ENCODE data around the gene DCLRE1B.

Gene DCLRE1B

DNA sequence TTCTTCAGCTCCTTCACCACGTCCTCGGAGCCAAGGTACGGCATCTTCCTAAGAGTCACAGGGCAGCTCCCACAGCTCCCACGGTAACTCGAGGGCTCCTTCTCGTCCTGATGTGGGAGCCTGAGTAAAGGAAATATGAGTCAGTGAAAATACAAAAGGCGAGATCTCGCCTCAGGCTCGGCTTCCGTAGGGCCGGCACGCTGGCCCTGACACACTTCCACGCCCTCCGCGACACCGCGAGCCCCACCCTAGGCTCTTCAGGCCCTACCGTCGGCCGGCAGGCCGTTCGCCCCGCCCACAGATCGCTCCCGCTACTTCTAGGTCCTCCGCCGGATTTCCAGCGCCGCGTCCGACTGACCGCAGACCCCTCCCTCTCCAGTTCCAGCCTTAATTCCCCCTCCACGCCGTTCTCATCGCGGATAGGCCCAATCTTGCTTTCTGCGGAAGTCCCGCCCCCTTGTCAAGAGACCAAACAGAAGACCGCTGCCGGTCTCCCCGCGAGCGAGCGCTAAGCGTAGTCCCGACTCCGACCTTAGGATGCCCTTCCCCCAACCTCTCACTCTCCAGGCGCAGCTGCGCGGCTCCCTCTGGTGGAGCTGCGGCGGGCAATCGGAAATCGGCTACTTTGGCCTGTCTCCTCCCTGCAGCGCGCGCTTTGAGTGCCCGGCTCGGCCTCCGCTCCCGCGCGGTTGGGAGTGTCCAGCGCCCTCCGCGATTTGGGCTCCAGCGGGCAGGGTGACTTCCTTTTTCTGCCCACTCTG is at the start of gene DCLRE1B, which contains the start of gene AP4B1:
Gene DCLRE1B, plus strand, starts transcription at position 653 of the 761 bp plus-strand sequence. CDS start 261 bp downstream, outside the sequence.
Gene AP4B1, minus strand, starts transcription at position 126 of the 761 bp plus-strand sequence. Its CDS starts 82 bp downstream, at position 44.
- peak; percentile 88 to 96 (median 96) for DNase-seq

DNA sequence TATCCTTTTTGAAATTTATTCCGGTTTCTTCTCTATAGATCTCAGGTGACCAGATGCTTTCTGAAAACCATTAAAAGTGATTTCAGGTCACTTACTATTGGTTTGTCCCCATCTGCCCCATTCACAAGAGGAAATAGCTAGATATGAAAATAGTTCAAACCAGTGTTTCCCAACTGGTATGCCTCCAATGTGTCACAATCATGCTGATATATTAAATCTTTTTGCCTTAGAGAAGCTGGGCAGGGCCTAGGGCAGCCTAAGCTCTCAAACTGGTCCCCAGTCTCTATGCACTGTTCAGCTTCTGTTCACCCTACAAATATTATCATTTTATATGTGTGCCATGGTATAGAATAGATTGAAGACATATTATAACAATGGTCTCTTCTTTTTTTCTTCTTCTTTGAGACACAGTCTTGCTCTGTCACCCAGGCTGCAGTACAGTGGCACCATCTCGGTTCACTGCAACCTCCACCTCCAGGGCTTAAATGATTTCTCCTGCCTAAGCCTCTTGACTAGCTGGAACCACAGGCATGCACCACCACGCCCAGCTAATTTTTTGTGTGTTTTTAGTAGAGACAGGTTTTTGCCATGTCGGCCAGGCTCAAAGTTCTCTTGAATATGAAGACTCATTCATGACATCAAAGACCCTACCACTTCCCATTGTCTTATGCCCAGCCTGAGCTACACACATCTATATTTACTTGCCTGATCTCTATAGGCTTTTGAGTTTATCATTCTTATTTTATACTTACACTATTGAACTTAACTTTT is 49.3 kb upstream of the DCLRE1B start:
- no peak for DNase-seq

DNA sequence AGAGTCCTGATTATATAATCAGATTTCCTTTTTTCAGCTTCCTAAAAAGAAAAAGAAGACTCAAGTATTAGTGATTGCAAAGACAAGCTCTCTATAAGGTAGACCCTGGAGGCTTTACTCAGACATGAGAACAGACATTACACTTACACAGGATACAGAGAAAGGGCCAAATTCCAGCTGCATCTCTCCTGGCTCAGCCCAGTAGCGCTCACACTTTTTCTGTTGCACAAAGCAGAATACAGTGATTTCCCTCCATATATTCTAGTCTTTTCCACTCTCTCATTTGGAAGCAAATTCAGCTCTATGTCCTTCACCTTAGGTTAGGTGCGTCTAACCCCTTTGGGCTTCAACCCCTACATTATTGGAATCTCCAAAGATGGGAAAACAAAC is 48.7 kb upstream of the DCLRE1B start:
- DNase-seq = no peak

DNA sequence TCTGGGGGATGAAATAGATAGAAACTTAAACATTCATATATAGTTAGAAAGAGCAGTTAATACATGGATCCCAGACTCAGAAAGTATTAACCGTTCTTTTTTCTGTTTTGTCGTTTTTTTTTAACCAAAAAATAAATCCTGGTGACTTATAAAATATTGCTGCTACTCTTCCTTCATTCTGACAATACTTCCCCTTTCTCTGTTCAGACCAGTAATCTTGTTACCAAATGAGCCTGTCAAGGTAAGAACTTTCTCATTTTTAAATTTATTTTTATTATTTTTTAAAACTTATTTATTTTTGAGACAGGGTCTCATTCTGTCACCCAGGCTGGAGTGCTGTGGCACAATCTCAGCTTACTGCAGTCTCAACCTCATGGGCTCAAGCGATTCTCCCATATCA is 47.4 kb upstream of the DCLRE1B start:
- DNase-seq = no peak

DNA sequence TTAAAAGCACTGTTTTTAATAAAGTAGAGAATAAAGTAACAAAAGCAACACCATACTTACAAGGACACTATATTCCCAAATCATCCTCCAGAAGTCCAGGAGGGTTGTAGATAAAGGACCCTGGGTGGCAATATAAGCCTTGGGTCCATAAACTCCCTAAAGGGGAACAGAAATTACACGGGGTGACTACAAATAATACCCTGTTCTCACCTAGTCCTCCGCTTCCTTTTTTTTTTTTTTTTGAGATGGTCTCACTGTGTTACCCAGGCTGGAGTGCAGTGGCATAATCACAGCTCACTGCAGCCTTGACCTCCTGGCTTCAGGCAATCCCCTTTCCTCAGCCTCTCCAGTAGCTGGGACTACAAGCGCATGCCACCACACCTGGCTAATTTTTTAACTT is 46.7 kb upstream of the DCLRE1B start:
- DNase-seq = no peak

DNA sequence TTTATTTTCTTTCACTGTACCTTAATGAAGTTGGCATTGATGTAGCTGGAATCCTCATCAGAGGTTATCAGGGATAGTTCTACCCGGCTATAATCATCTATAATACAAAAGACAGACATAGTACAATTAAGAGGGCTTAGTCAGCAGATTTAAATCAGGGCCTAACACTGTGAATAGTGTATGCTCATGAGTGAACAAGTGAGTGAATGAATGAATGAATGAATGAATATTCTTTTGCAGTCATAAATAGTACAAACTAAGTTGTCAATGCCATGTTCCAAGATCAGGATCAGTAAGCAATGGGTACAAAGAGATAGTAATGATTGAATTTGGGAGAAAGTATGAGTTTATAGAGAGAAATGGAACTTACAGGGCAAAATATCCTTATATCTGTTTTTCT is 46.1 kb upstream of the DCLRE1B start:
- DNase-seq = no peak

DNA sequence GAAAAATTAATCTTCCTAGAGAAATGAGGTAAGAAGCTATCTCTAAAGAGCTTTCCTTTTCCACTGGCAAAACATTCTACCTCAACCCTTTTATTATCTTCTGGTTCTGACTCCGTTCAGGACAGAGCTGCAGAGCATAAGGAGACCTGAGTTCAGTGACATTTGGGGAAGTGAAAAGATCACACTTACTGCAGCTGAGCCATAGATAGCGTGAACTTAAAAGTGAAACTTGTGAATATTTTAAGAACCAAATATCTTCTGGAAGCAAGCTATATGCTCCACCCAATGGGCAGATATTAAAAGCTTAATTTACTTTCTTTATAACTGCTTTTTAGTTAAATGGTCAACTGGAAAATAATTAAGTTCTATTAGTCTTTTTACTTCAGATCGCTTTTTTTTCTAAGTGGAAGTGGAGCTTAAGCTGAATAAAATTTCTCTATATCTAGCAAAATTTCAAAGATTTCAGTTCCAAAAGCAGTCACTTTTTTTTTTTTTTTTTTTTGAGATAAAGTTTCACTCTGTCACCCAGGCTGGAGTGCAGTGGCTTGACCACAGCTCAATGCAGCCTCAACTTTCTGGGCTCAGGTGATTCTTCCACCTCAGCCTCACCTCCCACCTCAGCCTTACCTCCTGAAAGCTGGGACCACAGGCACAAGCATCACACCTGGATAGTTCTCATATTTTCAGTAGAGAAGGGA is 45.5 kb upstream of the DCLRE1B start:
- DNase-seq = no peak

DNA sequence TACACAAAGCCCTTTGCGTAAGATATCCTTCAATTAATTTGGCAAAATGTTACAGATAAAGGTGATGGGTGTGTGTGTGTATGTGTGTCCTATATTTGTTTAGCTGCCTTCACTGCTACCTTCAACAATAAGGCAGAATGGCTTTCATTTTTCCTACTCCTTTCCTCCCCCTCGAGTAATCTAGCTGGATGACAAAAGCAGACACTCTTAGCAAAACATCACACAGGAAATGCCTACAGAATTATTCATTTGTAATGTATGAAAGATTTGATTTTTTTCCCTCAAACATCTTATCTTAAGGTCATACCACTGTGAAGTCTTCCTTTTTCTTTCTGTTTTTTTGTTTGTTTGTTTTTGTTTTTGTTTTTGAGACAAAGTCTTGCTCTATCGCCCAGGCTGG is 44.2 kb upstream of the DCLRE1B start:
- DNase-seq = no peak

DNA sequence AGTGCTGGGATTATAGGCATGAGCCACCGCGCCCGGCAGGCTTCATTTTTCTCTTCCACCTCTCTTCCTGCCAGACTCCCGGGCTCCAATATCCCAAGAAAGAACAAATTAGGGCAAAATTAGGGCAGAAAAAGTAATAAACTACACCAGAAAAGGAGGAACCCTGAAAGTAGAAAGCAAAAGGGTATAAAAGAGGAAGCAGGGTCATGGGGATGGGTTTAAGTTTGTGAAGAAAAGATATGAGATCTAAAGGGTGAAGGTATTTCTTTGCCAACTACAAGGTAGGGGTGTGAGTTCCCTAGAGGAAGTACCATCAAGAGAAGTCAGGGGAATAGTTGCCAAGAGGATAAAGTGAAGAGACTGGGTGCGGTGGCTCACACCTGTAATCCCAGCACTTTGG is 43.5 kb upstream of the DCLRE1B start:
- no peak for DNase-seq

DNA sequence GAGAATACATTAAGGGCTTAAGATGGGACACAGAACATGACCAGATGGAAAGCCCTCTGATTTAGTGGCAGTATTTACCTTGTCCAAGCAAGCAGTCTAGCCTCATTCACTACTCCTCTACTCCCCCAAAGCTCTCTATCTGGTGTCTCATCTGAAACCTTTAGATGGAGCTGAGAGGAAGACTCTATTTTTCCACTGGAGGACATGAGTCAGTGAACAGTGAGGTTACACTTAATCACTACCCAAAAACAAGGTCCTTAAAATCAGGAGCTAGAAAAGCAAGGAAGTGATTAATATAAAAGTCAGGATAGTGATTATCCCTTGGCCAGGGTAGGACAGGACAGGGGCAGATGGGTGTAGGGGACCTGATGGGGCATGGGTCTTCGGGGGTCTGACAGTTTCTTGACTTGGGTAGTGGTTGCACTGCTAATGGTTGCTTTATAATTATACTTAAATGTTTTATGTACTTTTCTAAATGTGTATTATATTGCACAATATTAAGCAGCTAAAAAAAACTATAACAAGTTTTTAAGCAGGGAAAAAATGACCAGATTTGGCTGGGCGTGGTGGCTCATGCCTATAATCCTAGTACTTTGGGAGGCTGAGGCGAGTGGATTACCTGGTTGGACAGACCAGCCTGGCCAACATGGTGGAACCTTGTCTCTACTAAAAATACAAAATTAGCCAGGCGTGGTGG is 36.6 kb upstream of the DCLRE1B start:
- no peak for DNase-seq

DNA sequence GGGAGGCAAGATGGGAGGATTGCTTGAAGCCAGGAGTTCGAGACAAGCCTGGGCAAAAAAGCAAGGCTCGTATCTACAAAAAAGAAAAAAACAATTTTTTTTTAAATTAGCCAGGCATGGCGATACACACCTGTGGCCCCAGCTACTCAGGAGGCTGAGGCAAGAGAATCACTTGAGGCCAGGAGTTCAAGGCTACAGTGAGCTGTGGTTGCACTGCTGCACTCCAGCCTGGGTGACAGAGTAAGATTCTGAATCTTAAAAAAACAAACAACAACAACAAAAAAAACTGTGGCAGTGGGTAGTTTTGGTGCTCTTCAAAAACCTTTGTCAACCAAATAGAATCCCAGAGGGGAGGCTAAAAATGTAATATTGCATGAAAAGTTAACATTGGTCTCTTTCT is 34.3 kb upstream of the DCLRE1B start:
- no peak for DNase-seq

DNA sequence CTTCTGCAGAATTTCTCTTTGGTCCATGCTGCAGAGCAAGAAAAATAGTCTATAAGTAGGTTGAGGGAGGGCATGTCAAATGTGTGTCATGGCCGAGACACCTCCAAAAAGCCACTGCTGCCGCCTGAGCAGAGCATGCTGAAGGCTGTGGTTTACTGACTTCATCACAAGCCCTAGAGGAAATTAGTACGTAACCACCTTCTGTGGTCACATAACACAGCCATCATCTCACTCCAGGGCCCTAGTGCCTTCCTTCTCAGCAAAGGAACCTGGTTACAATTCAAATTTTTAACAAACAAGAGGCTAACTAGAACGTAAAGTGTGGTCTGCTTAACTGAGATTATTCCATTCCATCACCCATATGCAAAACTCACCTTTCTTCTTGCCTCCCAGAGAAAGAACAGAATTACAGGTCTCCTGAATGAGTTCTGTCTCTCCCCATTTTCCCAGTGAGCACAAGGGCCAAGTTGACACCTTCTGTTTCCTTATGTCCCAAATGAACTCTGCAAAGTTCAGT is 33.5 kb upstream of the DCLRE1B start, which contains the start of gene PTPN22:
Gene PTPN22, minus strand, starts transcription at position 116 of the 517 bp plus-strand sequence.
- DNase-seq = peak; percentile 64 to 88 (median 74)

DNA sequence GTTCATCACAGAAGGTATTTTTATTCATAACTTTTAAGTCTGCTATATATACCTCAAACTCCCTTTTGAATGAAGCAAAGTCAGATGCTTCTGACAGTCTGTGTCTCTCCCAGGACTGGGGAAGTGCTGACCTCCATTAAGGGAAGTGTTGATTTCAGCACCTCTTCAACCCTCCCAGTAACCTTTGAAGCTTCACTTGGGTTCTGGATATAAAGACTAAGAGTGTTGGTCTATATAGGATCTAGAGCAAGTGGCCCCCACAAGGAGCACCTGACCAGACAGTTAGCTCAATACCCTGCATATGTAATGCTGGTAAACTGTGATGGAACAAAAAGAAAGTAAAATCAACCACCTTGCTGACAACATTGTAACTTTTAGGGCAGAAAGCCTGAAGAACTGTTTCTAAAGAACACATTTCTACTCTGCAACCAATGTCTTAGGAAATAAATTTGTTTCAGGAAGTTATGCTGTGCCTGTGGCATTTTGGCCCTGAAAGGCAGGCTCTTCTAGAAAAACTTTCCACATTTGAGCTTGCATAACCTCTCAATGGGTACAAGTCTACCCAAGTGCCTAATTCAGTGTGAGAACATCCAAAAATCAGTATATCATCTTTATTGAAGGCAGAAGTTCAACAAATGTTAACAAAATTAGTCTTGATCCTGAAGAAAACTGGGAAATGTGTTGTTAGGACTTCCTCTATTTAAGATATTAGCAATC is 32.7 kb upstream of the DCLRE1B start:
- DNase-seq = peak in 2 of 6 experiments; percentile 24 to 37

DNA sequence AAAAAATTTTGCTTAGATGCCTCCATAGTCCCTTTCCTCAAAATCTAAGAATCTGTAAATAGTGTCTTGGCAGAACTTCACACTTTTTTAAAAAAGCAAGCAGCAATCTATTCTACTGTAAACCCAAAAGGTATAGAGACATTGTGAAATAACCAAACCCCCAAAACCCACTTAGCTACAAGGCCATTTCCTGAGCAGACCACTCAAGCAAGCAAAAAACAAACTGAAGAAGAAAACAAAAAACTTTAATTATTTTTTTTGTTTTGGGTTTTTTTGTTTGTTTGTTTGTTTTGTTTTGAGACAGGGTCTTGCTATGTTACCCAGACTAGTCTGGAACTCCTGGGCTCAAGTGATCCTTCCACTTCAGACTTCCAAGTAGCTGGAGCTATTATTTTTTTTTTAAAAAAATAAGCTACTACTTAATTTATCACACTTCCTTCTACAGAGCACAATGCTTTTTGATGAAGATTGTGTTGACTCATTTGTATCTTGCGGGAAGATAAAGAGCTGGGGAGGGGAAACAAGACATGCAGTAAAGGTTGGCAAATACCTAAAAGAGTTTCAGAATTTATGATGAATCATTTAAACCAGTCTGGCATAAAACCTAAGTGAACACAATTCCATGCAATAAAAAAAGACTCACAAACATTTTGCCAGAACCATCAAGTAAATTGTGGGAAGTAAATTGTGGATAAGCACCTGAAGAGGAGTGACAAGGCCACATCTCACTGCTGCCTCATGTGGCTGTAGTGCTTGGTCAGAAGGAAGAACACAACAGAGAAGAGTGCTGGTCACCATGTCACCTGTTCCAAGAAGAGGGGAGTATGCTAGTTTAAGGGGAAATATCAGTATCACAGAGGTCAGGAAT is 30.9 kb upstream of the DCLRE1B start:
- peak in 1 of 6 experiments; percentile 21 for DNase-seq

DNA sequence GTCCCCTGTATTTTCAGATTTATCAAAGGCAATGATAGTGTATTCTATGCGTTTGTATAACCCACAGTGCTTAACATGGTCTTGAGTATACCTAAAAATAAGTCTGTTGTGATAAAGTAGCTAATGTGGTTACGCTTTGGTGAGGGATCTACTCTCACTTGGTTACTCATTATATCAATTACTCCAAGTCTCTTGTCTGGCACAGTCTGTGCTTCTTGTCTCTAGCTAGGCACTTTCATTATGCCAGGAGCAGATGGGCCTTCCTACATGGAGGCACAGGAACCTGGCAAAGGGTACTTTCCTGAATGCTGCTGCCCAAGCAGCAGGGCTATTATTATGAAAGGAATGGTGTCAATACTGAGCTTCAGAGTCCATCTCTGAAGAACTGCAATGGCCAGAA is 29.4 kb upstream of the DCLRE1B start:
- DNase-seq = no peak

DNA sequence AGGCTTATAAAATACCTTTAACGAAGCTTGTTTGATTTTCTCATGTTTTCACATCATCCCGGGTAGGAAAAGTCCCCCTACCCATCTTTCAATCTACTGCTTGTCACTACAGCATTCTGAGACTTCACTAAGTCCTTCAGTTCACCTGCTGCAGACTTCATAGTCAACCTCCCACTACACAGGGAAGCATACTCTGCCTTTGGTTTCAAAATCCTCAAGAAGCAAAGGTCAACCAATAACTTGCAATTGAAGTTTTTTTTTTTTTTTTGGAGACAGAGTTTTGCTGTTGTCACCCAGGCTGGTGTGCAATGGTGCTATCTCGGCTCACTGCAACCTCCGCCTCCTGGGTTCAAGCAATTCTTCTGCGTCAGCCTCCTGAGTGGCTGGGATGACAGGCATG is 28.9 kb upstream of the DCLRE1B start:
- DNase-seq = no peak

DNA sequence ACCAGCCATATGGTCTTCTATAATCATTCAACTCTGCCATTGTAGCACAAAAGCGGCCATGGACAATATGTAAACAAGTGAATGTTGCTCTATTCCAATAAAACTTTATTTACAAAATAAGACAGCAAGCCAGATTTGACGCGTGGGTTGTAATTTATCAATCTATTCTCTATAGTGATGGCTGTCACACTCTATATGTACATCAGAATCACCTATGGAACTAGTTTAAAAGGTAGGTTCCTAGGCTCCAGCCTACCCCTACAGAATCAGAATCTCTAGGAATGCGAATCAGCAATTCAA is 25.4 kb upstream of the DCLRE1B start:
- DNase-seq = no peak

DNA sequence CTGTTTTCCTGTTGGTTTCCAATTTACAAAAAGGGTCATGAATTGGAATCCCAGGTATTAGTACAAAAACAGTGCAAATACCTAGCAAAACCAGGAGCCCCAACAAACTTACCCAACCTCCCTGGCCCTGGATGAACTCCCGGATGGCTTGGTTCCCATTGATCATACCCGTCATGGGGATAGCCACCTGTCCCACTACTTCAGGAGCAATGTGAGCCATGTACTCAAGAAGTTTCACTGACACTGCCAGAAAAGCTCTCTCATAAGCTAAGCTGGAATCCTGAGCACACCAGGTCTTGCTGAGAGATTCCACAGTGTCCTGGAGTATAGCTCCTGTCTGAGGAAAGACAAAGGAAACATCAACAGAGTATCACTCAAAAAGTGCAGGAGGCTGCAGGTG is 23.5 kb upstream of the DCLRE1B start:
- no peak for DNase-seq

DNA sequence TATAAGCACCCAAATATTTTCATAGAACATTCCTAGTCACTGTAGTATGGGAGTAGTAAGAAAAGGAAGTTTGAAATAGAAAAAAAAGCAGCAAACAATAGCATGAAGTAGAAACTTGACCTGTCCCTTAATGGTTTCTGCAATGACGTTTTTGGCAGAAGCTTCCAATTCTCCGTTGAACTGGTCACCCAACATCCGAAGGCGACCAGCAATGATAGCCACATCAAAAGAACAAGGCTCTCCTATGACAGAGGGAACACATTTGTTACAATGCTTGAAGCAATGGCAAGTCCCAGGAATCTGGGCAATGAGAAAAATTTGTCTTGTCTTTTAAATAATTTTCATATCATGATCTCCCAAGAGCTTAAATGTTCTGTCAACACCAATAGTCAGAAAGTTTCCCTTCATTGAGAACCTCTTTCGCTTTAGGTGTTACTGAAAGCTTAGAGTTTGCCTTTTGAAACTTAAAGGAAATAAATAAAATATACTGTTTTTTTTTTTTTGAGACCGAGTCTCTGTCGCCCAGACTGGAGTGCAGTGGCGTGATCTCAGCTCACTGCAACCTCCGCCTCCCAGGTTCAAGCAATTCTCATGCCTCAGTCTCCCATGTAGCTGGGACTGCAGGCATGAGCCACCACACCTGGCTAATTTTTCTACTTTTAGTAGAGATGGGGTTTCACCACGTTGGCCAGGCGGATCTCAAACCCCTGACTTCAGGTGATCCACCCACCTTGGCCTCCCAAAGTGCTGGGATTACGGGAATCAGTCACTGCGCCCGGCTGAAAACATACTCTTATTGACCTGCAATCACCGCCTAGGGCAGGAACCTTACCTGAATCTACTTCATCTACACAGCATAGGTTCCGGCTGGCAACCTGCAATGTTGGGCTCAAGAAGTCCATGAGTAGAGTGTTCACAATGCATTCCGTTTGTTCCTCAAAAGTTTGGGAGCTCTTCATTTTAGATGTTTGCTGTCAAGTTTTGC is 18.4 kb upstream of the DCLRE1B start:
- DNase-seq = no peak

All from stimulated activated naive CD4-positive, alpha-beta T cell (primary cell).